Mammary epithelial cell (primary cell): ENCODE results near the gene WIF1.

ENCODE experiments used
- EZH2 ChIP-seq: IDR thresholded peaks from 2 replicates; pipeline ENCODE4 v1.6.1; 2012; ENCODE audit warnings: low read length, inconsistent platforms, borderline replicate concordance
- TF ChIP-seq, protein P1 (sequence below), 2 donors: IDR thresholded peaks in 1 of 2; conservative IDR thresholded peaks in 1 of 2; 2 replicates each; pipeline ENCODE4 v1.5.1; 2011 to 2012; ENCODE audit warnings: inconsistent platforms in 2 of 2, low read length in 2 of 2, mild to moderate bottlenecking in 2 of 2, control low read depth in 1 of 2, low read depth in 1 of 2; ENCODE audit not compliant: insufficient read depth in 1 of 2; ENCODE audit errors: extremely low read depth in 1 of 2

DNA sequence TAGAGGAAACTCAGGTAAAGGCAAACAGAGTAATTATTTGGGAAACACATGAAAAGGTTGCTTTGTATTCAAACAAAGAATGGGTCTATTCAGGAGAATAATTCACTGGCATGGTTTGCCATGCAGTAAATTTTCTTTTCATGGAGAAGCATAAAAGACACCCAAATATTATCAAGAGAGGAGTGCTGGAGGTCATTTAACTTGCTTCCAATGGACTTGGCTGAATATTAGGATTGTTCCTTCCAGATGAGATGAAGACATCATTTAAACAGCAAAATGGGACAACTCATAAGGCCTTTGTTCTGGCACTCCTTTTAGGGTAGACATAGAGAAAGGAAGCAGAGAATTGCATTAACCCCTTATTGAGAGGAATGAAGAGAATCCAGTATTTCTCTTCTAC lies 38.7 kb downstream of the WIF1 start:
- TF ChIP-seq, protein P1, sequence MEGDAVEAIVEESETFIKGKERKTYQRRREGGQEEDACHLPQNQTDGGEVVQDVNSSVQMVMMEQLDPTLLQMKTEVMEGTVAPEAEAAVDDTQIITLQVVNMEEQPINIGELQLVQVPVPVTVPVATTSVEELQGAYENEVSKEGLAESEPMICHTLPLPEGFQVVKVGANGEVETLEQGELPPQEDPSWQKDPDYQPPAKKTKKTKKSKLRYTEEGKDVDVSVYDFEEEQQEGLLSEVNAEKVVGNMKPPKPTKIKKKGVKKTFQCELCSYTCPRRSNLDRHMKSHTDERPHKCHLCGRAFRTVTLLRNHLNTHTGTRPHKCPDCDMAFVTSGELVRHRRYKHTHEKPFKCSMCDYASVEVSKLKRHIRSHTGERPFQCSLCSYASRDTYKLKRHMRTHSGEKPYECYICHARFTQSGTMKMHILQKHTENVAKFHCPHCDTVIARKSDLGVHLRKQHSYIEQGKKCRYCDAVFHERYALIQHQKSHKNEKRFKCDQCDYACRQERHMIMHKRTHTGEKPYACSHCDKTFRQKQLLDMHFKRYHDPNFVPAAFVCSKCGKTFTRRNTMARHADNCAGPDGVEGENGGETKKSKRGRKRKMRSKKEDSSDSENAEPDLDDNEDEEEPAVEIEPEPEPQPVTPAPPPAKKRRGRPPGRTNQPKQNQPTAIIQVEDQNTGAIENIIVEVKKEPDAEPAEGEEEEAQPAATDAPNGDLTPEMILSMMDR (conservative IDR thresholded peaks at IDR 0.05 in 1 of 2, IDR thresholded peaks at IDR 0.05 in 1 of 2; ENCODE audit: extremely low read depth in 1 of 2, insufficient read depth in 1 of 2, low read depth in 1 of 2, low read length in 2 of 2): no peak
- no peak for TF ChIP-seq EZH2
